NCI-H1105 (cell line): ENCODE measurements around the gene JCHAIN.
"Not testable (repeated sequence)": the region's sequence is repeated elsewhere in the genome, so short reads cannot be mapped to it uniquely, and the experiment has no call there.

Experiments used
- DNase-seq: peaks from one replicate; lab custom pipeline; 2025; lab: John Stamatoyannopoulos, UW

The JCHAIN gene

GRCh38 chr4:70688795-70689231, 22.5 kb upstream of the JCHAIN start:
- no peak for DNase-seq

DNA sequence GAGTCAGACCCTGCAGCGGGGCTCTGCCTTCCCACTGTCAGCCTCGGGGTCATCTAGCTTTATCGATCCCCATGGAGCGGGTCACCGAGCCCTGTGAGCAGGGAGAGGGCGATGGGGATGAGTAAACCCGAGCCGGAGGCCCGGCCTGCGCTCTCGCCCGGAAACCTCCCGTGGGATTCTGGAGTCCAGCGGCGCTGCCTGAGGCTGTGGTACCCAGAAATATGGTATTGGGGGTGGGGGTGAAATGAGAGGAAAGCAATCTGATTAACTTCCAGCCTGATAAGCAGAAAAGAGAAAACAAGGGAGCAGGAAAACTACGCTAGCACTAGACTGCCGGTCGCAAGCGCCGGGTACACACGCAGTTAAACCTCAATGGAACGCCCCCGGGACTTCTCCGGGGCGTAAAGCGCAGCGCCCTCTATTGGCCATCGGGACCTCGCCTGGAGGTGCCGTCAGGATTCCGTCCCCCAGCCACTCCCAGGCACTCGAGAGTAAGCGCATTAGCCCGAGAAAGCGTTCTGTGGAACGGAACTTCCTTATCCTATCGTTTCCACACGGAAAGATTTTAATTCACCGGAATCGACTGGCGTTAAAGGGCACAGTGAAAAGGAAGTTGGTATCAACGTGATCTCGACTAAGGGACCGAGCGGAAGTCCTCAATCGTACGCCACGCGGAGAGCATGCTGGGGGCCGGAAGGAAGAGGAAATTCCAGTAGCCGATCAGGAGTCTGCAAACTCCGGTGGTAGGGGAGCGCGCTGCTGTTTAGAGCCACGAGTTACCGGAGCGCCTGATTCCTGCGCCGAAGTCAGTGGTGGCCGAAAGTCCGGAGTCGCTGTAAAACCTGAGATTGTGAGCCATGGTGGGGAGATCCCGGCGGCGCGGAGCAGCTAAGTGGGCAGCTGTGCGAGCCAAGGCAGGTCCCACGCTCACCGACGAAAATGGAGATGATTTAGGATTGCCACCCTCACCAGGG, 21.8 kb upstream of the JCHAIN start, which contains the start of gene UTP3:
Gene UTP3, plus strand, starts transcription at position 712 of the 974 bp plus-strand sequence. Its CDS starts 146 bp downstream, at position 858.
- peak; percentile 89 for DNase-seq

- DNase-seq: no peak
These were observed 21.1 kb upstream of the JCHAIN start for GRCh38 chr4:70687392-70687791.

- DNase-seq: not testable (repeated sequence)
These were observed 15.8 kb upstream of the JCHAIN start for GRCh38 chr4:70682142-70682541.

GRCh38 chr4:70681704-70682103, 15.4 kb upstream of the JCHAIN start:
- DNase-seq: no peak

DNA sequence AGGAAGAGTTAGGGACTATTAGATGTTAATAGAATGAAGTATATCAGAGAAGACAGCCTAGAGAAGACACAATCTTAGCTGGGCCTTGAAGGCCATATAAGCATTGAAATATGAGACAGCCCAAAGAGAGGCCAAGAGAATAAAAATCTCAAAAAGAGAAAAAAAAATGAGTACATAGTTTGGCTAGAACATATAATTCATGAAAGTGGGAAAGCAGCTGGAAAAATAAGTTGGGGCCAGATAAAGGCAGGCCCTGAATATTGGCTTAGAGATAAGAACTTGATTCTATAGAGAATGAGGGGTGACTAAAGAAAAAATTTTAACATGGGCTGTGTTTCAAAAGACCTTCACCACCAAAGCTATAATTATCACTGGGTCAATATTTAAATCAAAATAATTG, 14.6 kb upstream of the JCHAIN start:
- no peak for DNase-seq

DNA sequence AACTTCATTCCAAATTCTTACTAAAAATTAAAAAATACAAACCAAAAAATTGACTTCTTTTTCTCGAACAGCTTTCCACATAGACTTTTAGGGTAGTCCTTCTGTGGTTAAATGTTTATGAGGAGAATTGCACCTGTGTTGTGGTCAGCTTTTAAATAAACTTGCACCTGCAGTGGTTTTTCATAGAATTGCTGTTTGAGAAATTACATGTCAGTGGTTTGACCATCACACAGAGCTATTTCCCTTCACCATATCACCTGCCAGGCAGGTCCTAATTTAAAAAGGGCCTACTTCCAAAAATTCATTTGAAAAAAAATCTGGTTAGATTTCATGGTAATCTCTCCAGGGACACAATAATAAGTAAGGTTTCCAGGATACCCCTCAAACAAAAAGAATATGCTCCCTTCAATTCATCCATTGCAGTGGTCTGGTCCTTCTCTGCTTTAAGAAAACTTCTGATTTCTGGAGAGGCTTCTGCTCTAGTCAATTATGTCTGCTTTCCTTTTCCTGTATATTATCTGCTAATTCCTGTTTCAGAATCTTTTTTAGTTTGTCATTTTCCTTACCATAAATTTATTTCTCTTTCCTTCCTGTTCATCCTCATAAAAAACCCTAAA, 12.2 kb upstream of the JCHAIN start:
- no peak for DNase-seq

DNA sequence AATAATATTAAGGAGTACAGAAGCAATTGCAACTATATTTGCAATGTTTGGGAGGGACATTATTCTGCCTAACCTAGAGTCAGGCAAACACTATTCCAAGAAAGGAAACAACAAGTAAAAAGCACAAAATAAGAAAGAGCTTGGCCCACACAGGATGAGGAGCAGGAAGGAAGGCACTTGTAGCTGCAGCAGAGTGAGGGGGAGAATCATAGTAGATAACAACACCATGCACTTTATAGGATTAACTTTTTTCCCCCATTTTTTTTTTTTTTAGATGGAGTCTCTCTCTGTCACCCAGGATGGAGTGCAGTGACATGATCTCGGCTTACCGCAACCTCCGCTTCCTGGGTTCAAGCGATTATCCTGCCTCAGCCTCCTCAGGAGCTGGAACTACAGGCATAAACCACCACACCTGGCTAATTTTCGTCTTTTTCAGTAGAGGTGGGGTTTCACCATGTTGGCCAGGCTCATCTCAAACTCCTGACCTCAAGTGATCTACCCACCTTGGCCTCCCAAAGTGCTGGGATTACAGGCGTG, 10.3 kb upstream of the JCHAIN start:
- no peak for DNase-seq

DNA sequence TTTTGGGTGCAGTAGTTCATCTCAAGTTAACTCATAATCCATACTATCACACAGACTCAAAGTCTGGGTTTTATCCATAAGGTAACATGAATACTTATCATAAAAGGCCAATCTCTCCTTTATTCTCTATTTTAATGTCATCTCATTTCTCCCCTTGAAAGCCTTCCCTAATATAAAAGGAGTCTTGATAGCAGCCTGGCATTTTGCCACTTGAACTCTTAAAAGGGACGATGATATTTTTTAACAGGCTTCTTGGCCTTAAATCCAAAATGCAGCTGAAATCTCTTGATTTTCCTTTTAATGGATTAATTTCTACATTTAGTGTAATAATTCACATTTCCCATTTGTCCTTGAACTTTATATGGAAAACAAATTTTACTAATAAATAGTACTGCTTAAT, 8.4 kb upstream of the JCHAIN start:
- DNase-seq: no peak

- no peak for DNase-seq
These were observed 7.9 kb upstream of the JCHAIN start for GRCh38 chr4:70674191-70674590.

GRCh38 chr4:70671091-70671490, 4.8 kb upstream of the JCHAIN start:
- no peak for DNase-seq

DNA sequence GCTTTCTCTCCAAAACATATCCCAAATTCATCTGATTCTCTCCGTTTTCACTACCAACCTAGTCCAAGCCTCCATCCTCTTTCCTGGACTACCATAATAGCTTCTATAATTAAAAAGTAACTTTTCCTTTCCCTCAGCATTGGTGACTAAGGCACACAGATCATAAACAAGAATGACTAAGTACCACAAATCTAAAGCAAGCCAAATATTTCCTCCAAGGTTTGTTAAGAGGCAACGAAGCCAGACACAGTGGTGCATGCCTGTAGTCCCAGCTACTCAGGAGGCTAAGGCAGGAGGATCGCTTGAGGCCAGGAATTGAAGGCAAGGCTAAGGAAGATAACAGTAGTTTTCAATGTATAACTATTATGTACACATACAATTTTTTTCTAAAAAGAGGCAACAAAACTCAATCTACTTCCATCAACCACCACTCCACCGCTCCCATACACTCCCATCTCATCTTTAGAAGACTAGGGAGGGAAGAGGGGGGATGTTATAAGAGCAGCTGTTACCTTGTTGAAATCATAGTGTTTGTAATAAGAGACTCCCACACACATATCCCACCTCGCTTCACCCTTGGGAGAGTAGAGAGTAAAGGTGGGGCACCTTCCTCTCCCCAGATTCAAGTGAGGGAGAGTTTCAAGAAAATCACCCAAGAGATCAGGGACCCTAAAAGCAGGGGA, 4.2 kb upstream of the JCHAIN start:
- no peak for DNase-seq

GRCh38 chr4:70667740-70668535, 1.6 kb upstream of the JCHAIN start:
- no peak for DNase-seq

- not testable (repeated sequence) for DNase-seq
These were observed 4.9 kb downstream of the JCHAIN start for GRCh38 chr4:70661309-70661922.

DNA sequence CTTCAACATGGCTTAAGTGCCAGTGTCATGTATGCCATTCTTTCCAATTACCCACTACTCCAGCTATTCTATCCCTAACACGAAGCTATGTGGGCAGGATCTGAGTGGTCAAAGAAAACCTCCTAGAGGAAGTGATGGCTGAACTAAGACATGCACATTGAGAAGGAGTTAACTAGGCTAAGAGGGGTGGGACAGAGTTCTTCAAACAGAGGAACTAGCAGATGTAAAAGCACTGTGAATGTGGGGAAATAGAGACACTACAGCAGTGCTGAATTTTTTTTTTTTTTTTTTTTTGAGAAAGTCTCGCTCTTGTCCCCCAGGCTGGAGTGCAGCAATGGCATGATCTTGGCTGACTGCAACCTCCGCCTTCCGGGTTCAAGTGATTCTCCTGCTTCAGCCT, 6.2 kb downstream of the JCHAIN start:
- no peak for DNase-seq

- DNase-seq: no peak
These were observed 7.9 kb downstream of the JCHAIN start for GRCh38 chr4:70658418-70658817.

DNA sequence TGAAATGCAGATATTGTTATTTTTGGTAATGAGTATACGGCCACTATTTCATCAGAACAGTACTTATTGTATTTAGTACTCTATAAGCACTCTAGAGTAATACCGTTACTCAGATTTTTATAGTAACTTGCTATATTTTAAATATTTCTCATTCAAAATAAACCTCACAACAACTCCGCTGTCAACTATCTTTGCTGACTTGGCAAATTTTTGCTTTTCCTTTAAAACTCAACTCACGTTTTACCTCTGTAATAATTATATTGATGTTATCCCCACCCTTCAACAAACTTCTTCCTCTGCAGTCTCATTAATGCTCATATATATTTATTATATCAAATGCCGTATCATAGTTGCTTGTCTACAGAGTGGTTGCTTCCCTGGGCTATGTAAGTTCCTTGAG, 9.0 kb downstream of the JCHAIN start:
- DNase-seq: no peak

DNA sequence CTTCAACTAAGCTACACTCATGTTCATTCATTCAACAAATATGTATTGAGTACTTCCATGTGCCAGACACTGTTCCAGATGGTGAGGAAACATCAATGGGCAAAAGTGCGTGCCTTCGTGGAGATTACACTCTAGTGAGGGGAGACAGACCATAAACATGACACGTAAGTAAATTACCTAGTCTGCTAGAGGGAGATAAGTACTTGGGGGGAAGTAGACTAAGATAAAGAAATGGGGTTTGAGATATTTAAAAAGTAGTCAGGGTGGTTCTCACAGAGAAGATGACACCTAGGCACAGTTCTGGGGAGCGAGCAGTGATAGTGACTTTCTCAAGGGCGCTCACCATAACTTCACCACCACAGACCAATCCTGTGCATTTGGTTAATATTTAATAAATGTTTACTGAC, 11.7 kb downstream of the JCHAIN start:
- DNase-seq: no peak

GRCh38 chr4:70651864-70652506, 14.3 kb downstream of the JCHAIN start:
- no peak for DNase-seq

- not testable (repeated sequence) for DNase-seq
These were observed 15.6 kb downstream of the JCHAIN start for GRCh38 chr4:70650741-70651140.
